GM23338 (cell line): Measurements from ENCODE around the gene SH3BGR. TPM values are rescaled to one million over a fixed set of nuclear protein-coding genes. Genes with fewer than 3 reads are reported as not detected.

ENCODE experiments used
- ATAC-seq: fragments of 200-7000 bp; cut with Tn5 transposase; 3 replicates; pipeline ENCODE4 v1.9.1; 2020
- DNase-seq: peaks from one replicate; pipeline ENCODE4 v3.0.0-alpha.2; 2015; ENCODE audit warnings: low spot score
- H2AFZ ChIP-seq: fragments of 200-600 bp; sonication (generic); 2 replicates; pipeline ENCODE4 v1.8.0; 2016; ENCODE audit warnings: antibody characterized with exemption, mild to moderate bottlenecking, moderate library complexity
- H3F3A ChIP-seq: fragments of 200-600 bp; sonication (generic); replicated peaks from 2 replicates; pipeline ENCODE4 v1.8.0; 2017; ENCODE audit warnings: antibody characterized with exemption, mixed run types, low read depth
- H3K27ac ChIP-seq: fragments of 200-600 bp; sonication (generic); 2 replicates; pipeline ENCODE4 v1.6.1; 2016; ENCODE audit warnings: low read depth
- H3K27me3 ChIP-seq: fragments of 200-600 bp; sonication (generic); 2 replicates; pipeline ENCODE4 v1.8.0; 2016; ENCODE audit warnings: mild to moderate bottlenecking, mixed run types, moderate library complexity; ENCODE audit not compliant: insufficient read depth
- H3K36me3 ChIP-seq: fragments of 200-600 bp; sonication (generic); 2 replicates; pipeline ENCODE4 v1.8.0; 2016; ENCODE audit warnings: mild to moderate bottlenecking; ENCODE audit not compliant: insufficient read depth
- H3K4me1 ChIP-seq: fragments of 200-600 bp; sonication (generic); 2 replicates; pipeline ENCODE4 v1.8.0; 2016; ENCODE audit warnings: mild to moderate bottlenecking, moderate library complexity; ENCODE audit not compliant: insufficient read depth
- H3K4me2 ChIP-seq: fragments of 200-600 bp; sonication (generic); 2 replicates; pipeline ENCODE4 v1.7.1; 2017; ENCODE audit warnings: mixed run types
- H3K4me3 ChIP-seq: fragments of 200-600 bp; sonication (generic); 2 replicates; pipeline ENCODE4 v1.6.1; 2016; ENCODE audit warnings: mixed run types
- H3K79me2 ChIP-seq: fragments of 200-600 bp; sonication (generic); replicated peaks from 2 replicates; pipeline ENCODE4 v1.8.0; 2017; ENCODE audit warnings: mild to moderate bottlenecking; ENCODE audit not compliant: insufficient read depth
- H3K9me2 ChIP-seq: fragments of 200-600 bp; sonication (generic); 2 replicates; pipeline ENCODE4 v1.8.0; 2017; ENCODE audit not compliant: insufficient read depth
- H4K20me1 ChIP-seq: fragments of 200-600 bp; sonication (generic); replicated peaks from 2 replicates; pipeline ENCODE4 v1.8.0; 2017; ENCODE audit warnings: mild to moderate bottlenecking; ENCODE audit not compliant: insufficient read depth
- H3K27ac Mint-ChIP-seq: 2 replicates; pipeline ENCODE4 v1.8.0; 2020; ENCODE audit warnings: inconsistent platforms, mild to moderate bottlenecking, moderate library complexity, mixed read lengths
- H3K27me3 Mint-ChIP-seq: 3 replicates; pipeline ENCODE4 v1.8.0; 2022; ENCODE audit warnings: low read depth, mild to moderate bottlenecking, moderate library complexity, mixed read lengths, inconsistent platforms; ENCODE audit not compliant: insufficient read depth, poor library complexity
- H3K36me3 Mint-ChIP-seq: 3 replicates; pipeline ENCODE4 v1.8.0; 2021; ENCODE audit warnings: low read depth, mild to moderate bottlenecking, inconsistent platforms, moderate library complexity, mixed read lengths
- H3K4me1 Mint-ChIP-seq: 3 replicates; pipeline ENCODE4 v1.8.0; 2020; ENCODE audit warnings: mild to moderate bottlenecking, inconsistent platforms, mixed read lengths
- H3K4me3 Mint-ChIP-seq: 3 replicates; pipeline ENCODE4 v1.8.0; 2021; ENCODE audit warnings: moderate library complexity, mild to moderate bottlenecking, inconsistent platforms, mixed read lengths
- H3K9me3 Mint-ChIP-seq: 3 replicates; pipeline ENCODE4 v1.8.0; 2020; ENCODE audit warnings: moderate library complexity, mild to moderate bottlenecking, inconsistent platforms, mixed read lengths
- CREB1 ChIP-seq: fragments of 250-450 bp; sonication (Bioruptor Pico); IDR thresholded peaks from 2 replicates; pipeline ENCODE4 v1.5.0; 2020; ENCODE audit warnings: low read depth, mild to moderate bottlenecking, moderate library complexity
- CTCF ChIP-seq, 2 experiments: fragments of 200-600 bp in 1 of 2; sonication (generic) in 1 of 2; conservative IDR thresholded peaks; 2 replicates each; pipeline versions ENCODE4 v1.5.1 to v1.6.1; 2016 to 2017; ENCODE audit warnings: antibody characterized with exemption in 2 of 2, low read depth in 2 of 2, mild to moderate bottlenecking in 2 of 2, moderate library complexity in 1 of 2
- ETS1 ChIP-seq: IDR thresholded peaks from 2 replicates; pipeline ENCODE4 v1.6.1; 2016; ENCODE audit warnings: antibody characterized with exemption
- EZH2 ChIP-seq: fragments of 200-600 bp; sonication (generic); IDR thresholded peaks from one replicate; pipeline ENCODE4 v1.8.0; 2017; ENCODE audit warnings: antibody characterized with exemption, mild to moderate bottlenecking, low read depth; ENCODE audit not compliant: unreplicated experiment
- EZH2phosphoT487 ChIP-seq: fragments of 200-600 bp; sonication (generic); IDR thresholded peaks from one replicate; pipeline ENCODE4 v1.8.1; 2018; ENCODE audit warnings: antibody characterized with exemption; ENCODE audit not compliant: unreplicated experiment
- JUNB ChIP-seq: IDR thresholded peaks from one replicate; pipeline ENCODE4 v1.6.1; 2016; ENCODE audit warnings: antibody characterized with exemption; ENCODE audit not compliant: unreplicated experiment
- NANOG ChIP-seq: IDR thresholded peaks from 2 replicates; pipeline ENCODE4 v1.6.1; 2016; ENCODE audit warnings: antibody characterized with exemption, borderline replicate concordance
- POLR2AphosphoS5 ChIP-seq: IDR thresholded peaks from 2 replicates; pipeline ENCODE4 v1.6.1; 2016; ENCODE audit warnings: antibody characterized with exemption, low read depth
- REST ChIP-seq: IDR thresholded peaks from one replicate; pipeline ENCODE4 v1.6.1; 2018; ENCODE audit warnings: antibody characterized with exemption; ENCODE audit not compliant: unreplicated experiment
- STAT1 ChIP-seq: IDR thresholded peaks from one replicate; pipeline ENCODE4 v1.6.1; 2016; ENCODE audit warnings: antibody characterized with exemption; ENCODE audit not compliant: unreplicated experiment
- ZNF114 ChIP-seq: fragments of 250-450 bp; sonication (Bioruptor Pico); IDR thresholded peaks from 2 replicates; pipeline ENCODE4 v1.5.0; 2020; ENCODE audit warnings: mild to moderate bottlenecking, moderate library complexity
- ZNF331 ChIP-seq: fragments of 250-450 bp; sonication (Bioruptor Pico); IDR thresholded peaks from 2 replicates; pipeline ENCODE4 v1.5.0; 2020; ENCODE audit warnings: low read depth, mild to moderate bottlenecking, moderate library complexity
- ZNF462 ChIP-seq: fragments of 250-450 bp; sonication (Bioruptor Pico); IDR thresholded peaks from 2 replicates; pipeline ENCODE4 v1.5.0; 2020; ENCODE audit warnings: mild to moderate bottlenecking, moderate library complexity
- polyA plus RNA-seq: library from polyadenylated mRNA; unstranded; fragments of >200 nt; fragmentation: Nextera tagmentation; extraction: Ambion mirVana; gene quantifications from 2 replicates; pipeline ENCODE4 v1.2.1, GENCODE V29; 2016
- total RNA-seq: library from RNA; depleted of rRNA; stranded (reverse); fragments of >200 nt; shearing (Covaris generic); gene quantifications from 2 replicates; pipeline ENCODE4 v1.2.3, GENCODE V29; 2014

SH3BGR gene
- total and polyA plus RNA-seq, 2 experiments from 2014 or later: 5.9 to 18.9 TPM

- H3K4me3 Mint-ChIP-seq: no peak overlapping the region
- no peaks in the 10 kb centered on the region for H3K4me1 ChIP-seq
- H3K9me3 Mint-ChIP-seq: 0 out of 3 replicates have a peak, but pooled peaks cover 2% of the 10 kb centered on the region
- no peak for TF ChIP-seq EZH2
- no peak for TF ChIP-seq CTCF (conservative IDR thresholded peaks at IDR 0.05; ENCODE audit: low read depth in 2 of 2)
- TF ChIP-seq REST: no peak
- TF ChIP-seq JUNB: no peak
- TF ChIP-seq ETS1: no peak
- TF ChIP-seq ZNF462 (CRISPR knock-in tag): no peak
- TF ChIP-seq ZNF331 (CRISPR knock-in tag): no peak
- TF ChIP-seq POLR2AphosphoS5: no peak
- TF ChIP-seq EZH2phosphoT487: no peak
- TF ChIP-seq NANOG: no peak
- TF ChIP-seq CREB1 (CRISPR knock-in tag): no peak
- TF ChIP-seq STAT1: no peak
- TF ChIP-seq ZNF114: no peak
- H3K27ac ChIP-seq: no peak overlapping the region
- H3K36me3 Mint-ChIP-seq: no peaks in the 10 kb centered on the region
- H3K27me3 ChIP-seq: no peaks in the 10 kb centered on the region
- no peaks in the 10 kb centered on the region for H3F3A ChIP-seq
- no peaks in the 10 kb centered on the region for H3K79me2 ChIP-seq
- no peaks in the 10 kb centered on the region for H3K9me2 ChIP-seq
- no peak overlapping the region for H3K4me3 ChIP-seq
- no peak for DNase-seq
- H3K4me1 Mint-ChIP-seq: peaks cover 4% of the 10 kb centered on the region; the same call in 2 of the 3 replicates
- H3K4me2 ChIP-seq: no peak overlapping the region
- H4K20me1 ChIP-seq: no peaks in the 10 kb centered on the region
- peaks cover 4% of the 10 kb centered on the region for H3K27me3 Mint-ChIP-seq
- no peak overlapping the region for H3K27ac Mint-ChIP-seq
- H2AFZ ChIP-seq: no peak overlapping the region
- no peak for ATAC-seq
- no peaks in the 10 kb centered on the region for H3K36me3 ChIP-seq
Measured at GRCh38 chr21:39463308-39463707, 11.5 kb downstream of the SH3BGR start.
